Loucy (cell line): Measurements from ENCODE around the gene DLGAP1.

Experiments
- CTCF ChIP-seq: fragments of 200-600 bp; sonication (generic); conservative IDR thresholded peaks from 2 replicates; pipeline ENCODE4 v1.5.1; 2014; ENCODE audit warnings: mild to moderate bottlenecking, antibody characterized with exemption, low read length
- EZH2phosphoT487 ChIP-seq: fragments of 200-600 bp; IDR thresholded peaks from 2 replicates; pipeline ENCODE4 v1.6.1; 2018; ENCODE audit warnings: antibody characterized with exemption, mild to moderate bottlenecking, moderate library complexity, borderline replicate concordance

GRCh38 chr18:3875376-3875775 is 579.7 kb downstream of the DLGAP1 start:
- TF ChIP-seq CTCF (no peak), EZH2phosphoT487 (no peak)
